Measurements from ENCODE around the gene MAML1. TPM values are rescaled to one million over a fixed set of nuclear protein-coding genes. Genes with fewer than 3 reads are reported as not detected.

MAML1 gene
- 7.2 and 13.8 TPM in 2 replicates for total RNA-seq

GRCh38 chr5:179732412-179732917 is at the start of gene MAML1:
Gene MAML1, plus strand, starts transcription at chr5:179732822. Its CDS starts 291 bp downstream, at chr5:179733113.

GRCh38 chr5:179698935-179699615 is 33.5 kb upstream of the MAML1 start, which contains the start of gene CANX:
Gene CANX, plus strand, starts transcription at chr5:179698967. Its CDS starts 6,715 bp downstream, at chr5:179705682.

GRCh38 chr5:179793468-179794139 is 61.0 kb downstream of the MAML1 start, which contains the start of gene LTC4S:
Gene LTC4S, plus strand, starts transcription at chr5:179793986. Its CDS starts 95 bp downstream, at chr5:179794081.

GRCh38 chr5:179806250-179807048 is 73.8 kb downstream of the MAML1 start, which contains the start of gene MGAT4B:
Gene MGAT4B, minus strand, starts transcription at chr5:179806866. Its CDS starts 283 bp downstream, at chr5:179806583.

GRCh38 chr5:179820483-179821297 is 88.1 kb downstream of the MAML1 start, which contains the start of gene SQSTM1:
Gene SQSTM1, plus strand, starts transcription at chr5:179820905. Its CDS starts 32 bp downstream, at chr5:179820937.

Other genes starting within 250 kb of the MAML1 start
- gene RUFY1, start 182.3 kb upstream of the MAML1 start, total RNA-seq, result 26.0 and 66.2 TPM in 2 replicates
- gene HNRNPH1, start 109.2 kb upstream of the MAML1 start, total RNA-seq, result 527 and 722 TPM in 2 replicates
- gene CBY3, start 51.8 kb upstream of the MAML1 start, total RNA-seq, result 0.34 TPM in 1 of 2 replicates, not detected in the other
- gene CANX, start 33.9 kb upstream of the MAML1 start, total RNA-seq, result 899 and 1,499 TPM in 2 replicates
- gene LTC4S, start 61.2 kb downstream of the MAML1 start, total RNA-seq, result 0.34 TPM in 1 of 2 replicates, not detected in the other
- gene MGAT4B, start 74.0 kb downstream of the MAML1 start, total RNA-seq, result 95.3 and 270 TPM in 2 replicates
- 655 and 811 TPM in 2 replicates for gene SQSTM1, start 88.1 kb downstream of the MAML1 start, total RNA-seq
- gene MRNIP, start 126.0 kb downstream of the MAML1 start, total RNA-seq, result 10.3 and 12.8 TPM in 2 replicates
- gene TBC1D9B, start 175.1 kb downstream of the MAML1 start, total RNA-seq, result 42.7 and 94.3 TPM in 2 replicates

Measured in nasal cavity respiratory epithelium epithelial cell of viscerocranial mucosa (primary cell).